Tibial nerve (tissue), 4 donors: ENCODE measurements around the gene CA5A.

ENCODE experiments used
- EP300 ChIP-seq, 2 donors: sonication (generic); formaldehyde crosslinking; IDR thresholded peaks; one replicate each; pipeline ENCODE4 v1.6.1; 2017; ENCODE audit warnings: antibody characterized with exemption in 2 of 2, mild to moderate bottlenecking in 1 of 2
- TF ChIP-seq, protein P1 (sequence below), 5 experiments: fragments of 200-600 bp in 3 of 5; fragments of 450-650 bp in 2 of 5; sonication (generic) in 3 of 5; IDR thresholded peaks; one replicate each; pipeline ENCODE4 v1.5.1; 2016 to 2019; ENCODE audit warnings: antibody characterized with exemption in 5 of 5, mild to moderate bottlenecking in 3 of 5, moderate library complexity in 2 of 5

DNA sequence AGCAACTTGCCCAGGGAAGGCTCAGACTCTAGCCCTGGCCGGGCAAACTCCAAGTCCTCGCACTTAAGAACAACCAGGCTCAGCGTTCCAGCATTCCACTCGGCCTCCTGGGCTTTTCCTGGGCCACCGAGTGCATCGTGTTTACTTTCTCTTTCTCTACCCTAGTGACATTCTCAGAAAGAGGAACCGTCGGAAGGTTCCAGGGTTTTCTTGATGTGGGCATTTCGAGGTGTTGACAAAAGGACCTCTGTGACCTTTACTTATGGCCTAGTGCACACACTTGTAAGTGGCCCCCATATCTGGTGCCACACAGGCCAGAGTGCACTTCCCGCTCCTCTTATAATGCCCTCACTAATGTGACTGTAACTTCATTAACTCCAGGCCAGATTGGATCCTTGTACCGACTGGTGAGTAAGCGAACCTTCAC, 11.8 kb upstream of the CA5A start:
- TF ChIP-seq EP300 (IDR thresholded peaks at IDR 0.05), result no peak
- TF ChIP-seq, protein P1, sequence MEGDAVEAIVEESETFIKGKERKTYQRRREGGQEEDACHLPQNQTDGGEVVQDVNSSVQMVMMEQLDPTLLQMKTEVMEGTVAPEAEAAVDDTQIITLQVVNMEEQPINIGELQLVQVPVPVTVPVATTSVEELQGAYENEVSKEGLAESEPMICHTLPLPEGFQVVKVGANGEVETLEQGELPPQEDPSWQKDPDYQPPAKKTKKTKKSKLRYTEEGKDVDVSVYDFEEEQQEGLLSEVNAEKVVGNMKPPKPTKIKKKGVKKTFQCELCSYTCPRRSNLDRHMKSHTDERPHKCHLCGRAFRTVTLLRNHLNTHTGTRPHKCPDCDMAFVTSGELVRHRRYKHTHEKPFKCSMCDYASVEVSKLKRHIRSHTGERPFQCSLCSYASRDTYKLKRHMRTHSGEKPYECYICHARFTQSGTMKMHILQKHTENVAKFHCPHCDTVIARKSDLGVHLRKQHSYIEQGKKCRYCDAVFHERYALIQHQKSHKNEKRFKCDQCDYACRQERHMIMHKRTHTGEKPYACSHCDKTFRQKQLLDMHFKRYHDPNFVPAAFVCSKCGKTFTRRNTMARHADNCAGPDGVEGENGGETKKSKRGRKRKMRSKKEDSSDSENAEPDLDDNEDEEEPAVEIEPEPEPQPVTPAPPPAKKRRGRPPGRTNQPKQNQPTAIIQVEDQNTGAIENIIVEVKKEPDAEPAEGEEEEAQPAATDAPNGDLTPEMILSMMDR (IDR thresholded peaks at IDR 0.05), result no peak
